Stimulated activated CD8-positive, alpha-beta memory T cell treated with anti-CD3 and anti-CD28 coated beads, Interleukin-12 subunit alpha, Interleukin-12 subunit beta, amount 100 ng/mL, for 24 hours (primary cell): ENCODE measurements around the gene MYO7B.

ENCODE experiments used
- DNase-seq: peaks from one replicate; pipeline ENCODE4 v3.0.0-alpha.2; 2020; ENCODE audit errors: extremely low read depth

The MYO7B gene

DNA sequence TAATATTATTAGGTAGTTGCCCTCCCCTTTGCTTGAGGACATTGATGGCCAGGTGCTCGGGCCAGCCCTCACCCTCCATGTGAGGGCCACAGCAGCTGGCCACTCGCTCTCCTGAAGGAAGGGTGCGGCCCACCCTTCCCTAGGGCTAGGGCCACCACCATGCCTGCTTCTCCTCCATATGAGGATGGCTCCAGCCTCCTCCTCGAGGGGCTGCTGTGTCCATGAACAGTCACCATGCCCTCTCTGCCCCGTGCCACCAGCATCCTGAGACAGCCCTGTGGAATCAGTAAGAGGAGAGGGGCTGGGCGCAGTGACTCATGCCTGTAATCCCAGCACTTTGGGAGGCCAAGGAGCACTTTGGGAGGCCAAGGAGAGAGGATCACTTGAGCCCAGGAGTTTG, 112.8 kb downstream of the MYO7B start:
- DNase-seq: no peak

DNA sequence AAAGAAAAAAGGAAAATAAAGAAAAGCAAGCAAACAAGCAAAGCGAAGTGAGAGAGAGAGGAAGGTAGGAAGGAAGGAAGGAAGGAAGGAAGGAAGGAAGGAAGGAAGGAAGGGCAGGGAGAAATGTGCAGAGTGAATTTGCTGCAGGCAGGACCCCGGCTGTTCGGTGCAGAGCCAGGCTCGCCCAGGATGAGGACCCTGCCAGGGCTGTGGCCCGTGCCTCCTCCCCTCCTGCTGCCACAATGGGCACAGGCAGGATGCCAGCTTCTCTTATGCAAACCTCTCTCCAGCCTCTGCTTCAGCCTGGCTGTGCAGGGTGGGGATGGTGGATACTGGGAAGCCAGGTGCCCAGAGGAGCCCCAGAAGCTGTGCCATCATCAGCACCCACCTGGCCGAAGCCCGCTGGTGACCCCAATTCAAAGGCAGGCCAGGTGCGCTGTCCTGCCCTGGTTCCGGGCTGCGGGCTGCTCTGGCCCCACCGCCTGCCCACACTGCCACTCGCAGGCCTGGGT, 113.7 kb downstream of the MYO7B start:
- DNase-seq: no peak

DNA sequence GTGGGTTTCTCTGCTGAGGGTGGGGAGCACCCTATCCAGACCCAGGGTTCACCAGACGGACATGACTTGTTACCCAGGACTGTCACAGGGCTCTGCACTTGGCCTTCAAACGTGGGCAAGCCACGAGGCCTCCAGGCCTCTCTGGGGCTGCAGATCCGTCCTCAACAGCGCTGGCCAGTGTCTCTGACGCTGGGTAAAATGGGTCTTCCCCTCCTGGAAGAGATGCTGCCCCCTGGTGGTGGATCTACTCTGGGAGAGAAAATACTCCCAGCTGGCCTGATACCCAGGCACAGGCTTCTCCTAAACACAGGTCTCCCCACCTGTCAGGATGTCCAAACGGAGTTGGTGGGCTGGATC, 114.2 kb downstream of the MYO7B start:
- DNase-seq: peak; percentile 60

DNA sequence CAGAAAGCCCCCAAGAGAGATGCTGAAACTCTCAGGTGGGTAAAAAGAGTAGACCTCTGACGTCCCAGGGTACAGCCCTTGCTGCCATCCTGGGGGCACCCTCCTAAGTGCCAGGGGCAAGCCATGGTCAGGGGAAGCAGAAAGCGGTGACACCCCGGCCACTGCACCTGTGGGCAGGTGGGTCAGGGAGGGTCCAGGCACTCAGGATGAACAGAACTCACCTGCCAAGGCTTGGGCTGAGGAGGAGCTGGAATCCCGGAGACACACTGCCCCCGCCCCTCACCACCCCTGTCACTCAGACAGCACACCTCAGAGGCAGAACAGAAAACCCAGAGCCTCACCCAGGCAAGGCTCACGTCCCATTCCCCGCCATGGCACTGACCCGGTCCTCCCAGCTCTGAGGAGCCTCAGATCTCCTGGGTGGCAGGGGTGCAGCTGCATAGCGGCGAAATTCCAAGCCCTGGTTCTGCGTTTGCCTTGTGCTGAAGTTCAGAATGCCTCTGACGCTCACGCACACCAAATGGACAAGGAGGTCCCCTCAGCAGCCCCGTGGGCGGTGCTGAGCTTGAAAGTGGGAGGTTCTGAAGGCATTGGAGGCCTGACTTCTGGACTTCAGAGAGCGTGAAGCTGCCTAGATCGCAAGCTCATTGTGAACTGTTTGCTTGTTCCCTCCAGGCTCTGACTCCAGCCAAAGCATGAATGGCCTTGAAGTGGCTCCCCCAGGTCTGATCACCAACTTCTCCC, 114.7 kb downstream of the MYO7B start:
- DNase-seq: no peak

DNA sequence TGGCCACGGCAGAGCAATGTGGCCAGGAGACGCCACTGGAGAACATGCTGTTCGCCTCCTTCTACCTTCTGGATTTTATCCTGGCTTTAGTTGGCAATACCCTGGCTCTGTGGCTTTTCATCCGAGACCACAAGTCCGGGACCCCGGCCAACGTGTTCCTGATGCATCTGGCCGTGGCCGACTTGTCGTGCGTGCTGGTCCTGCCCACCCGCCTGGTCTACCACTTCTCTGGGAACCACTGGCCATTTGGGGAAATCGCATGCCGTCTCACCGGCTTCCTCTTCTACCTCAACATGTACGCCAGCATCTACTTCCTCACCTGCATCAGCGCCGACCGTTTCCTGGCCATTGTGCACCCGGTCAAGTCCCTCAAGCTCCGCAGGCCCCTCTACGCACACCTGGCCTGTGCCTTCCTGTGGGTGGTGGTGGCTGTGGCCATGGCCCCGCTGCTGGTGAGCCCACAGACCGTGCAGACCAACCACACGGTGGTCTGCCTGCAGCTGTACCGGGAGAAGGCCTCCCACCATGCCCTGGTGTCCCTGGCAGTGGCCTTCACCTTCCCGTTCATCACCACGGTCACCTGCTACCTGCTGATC, 115.4 kb downstream of the MYO7B start:
- DNase-seq: no peak

DNA sequence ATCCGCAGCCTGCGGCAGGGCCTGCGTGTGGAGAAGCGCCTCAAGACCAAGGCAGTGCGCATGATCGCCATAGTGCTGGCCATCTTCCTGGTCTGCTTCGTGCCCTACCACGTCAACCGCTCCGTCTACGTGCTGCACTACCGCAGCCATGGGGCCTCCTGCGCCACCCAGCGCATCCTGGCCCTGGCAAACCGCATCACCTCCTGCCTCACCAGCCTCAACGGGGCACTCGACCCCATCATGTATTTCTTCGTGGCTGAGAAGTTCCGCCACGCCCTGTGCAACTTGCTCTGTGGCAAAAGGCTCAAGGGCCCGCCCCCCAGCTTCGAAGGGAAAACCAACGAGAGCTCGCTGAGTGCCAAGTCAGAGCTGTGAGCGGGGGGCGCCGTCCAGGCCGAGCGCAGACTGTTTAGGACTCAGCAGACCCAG, 115.9 kb downstream of the MYO7B start:
- no peak for DNase-seq

DNA sequence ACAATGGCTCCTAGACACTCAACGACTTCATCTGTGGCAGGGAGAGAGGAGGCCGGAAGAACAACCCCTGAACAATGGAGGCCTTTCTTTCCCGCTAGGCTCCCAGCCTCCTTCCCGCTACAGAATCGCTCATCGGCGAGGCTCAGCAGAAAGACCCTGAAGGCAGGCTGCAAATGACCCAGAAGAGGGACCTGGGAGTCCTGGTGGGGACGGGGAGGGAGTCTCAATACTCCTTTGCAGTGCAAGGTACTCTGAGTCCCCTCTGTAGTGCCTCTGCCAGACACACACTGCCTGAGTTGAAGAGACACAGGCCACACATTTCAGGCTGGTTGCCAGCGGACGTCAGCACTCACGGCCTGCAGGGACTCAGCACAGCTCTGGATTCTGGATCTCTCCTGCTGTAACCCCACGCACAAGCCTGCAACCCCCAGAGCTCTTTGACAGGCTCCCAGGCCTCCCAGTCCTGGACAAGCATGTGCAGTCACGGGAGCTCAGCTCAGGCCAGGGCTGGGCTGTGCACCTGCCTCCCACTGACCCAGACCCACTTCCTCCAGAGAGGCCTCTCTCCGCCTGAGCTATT, 116.6 kb downstream of the MYO7B start:
- no peak for DNase-seq

DNA sequence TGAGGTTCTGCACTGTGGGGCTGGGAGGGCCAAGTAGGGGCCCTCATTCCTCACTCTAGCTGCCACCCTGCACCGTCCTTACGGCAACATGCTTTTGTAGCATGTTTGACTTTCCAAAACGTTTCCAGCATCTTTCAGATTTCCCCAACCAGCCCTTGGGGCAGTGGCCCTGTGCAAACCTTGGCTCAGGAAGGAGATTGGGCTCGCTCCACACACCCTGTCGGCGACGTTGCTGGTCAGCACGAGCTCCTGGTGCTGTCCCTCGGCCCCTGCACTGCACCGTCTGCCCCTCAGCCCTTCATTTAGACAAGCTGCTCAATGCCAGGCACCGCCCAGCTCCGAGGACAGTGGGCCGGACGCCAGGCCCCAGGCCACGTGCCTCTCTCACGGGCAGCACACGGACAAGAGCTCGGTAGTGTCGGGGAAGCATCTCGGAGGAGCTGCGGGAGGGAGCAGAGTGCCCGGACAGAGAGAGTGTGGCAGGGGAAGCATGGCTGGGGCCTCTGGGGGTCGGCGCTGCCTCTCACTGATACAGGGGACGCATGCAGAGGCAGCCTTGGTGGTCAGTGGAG, 117.4 kb downstream of the MYO7B start:
- no peak for DNase-seq

DNA sequence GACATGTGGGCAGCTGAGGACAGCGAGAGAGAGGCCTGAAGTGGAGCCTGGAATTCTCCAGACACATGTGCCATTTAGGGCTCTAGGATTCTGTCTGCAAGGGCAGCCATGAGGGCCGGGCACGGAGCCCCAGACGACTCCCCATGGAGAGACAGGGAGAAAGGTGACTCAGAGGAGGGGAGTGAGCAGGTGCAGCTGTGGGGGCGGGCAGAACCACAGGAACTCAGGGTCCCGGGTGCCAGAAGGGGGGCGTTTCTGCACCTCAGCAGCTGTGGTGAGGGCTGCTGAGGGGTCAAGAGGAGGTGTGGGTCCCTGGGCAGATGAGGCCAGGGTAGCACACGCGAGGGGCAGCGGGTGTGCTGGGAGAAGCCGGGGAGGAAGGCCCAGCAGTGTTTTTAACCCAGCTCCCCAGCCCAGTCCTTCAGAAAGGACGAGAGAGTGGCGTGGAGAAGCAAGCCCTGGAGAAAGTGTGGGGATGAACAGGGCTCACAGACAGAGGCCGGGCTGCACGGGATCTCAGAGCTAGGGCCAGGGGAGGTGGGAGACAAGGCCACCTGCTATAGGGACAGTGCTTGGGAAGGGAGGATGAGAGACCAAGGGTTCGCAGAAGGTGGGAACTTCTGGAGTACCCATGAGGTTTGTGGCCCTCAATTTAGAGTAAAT, 118.1 kb downstream of the MYO7B start:
- DNase-seq: no peak

DNA sequence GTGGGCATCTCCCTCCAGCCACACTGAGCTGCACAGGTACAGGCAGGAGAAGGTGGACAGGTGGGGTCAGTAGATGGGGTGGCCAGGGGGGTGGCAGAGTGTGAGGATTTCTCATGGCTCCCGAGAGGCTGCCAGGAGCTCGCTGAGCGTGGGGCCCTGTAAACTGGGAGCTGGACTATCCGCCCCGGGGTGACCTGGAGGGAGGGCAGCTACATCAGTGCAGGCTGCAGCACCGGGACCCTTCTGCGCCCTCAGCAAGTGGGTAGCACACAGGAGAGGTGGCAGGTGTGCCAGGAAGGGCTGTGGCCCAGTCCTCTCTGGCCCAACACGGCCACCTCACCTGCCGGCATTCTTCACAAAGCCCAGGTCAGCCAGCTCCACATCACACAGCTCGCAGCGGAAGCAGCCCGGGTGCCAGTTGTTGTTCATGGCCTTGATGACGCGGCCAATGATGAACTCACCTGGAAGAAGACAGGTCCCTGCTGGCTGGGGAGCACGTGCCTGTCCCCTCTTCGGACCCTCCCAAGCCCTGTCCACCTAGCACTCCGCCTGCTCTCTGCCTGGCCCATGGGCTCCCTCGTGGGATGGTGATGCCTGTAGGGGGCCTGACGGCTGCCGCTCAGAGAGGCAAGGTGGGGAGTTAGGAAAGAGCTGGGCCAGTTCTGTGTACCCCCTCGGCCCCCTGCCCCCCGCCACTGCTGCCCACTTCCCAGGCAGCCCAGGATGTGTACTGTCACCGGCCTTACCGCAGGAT, 118.8 kb downstream of the MYO7B start:
- no peak for DNase-seq

DNA sequence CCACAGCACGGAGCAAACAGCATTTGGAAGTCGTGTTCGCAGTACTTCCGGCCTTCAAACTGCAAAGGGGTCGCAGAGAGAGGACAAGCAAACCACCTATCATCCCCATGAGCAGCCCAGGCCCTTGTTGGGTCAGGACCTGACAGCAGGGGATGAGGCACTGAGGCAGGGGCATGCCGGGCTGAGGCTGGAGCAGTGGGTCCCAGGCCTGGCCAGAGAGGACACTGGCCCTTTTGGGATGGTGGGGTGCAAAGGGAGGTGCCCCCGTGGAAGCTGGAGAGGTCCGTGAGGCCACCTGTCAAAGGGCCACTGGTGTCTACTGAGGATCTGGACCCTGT, 119.3 kb downstream of the MYO7B start:
- no peak for DNase-seq

DNA sequence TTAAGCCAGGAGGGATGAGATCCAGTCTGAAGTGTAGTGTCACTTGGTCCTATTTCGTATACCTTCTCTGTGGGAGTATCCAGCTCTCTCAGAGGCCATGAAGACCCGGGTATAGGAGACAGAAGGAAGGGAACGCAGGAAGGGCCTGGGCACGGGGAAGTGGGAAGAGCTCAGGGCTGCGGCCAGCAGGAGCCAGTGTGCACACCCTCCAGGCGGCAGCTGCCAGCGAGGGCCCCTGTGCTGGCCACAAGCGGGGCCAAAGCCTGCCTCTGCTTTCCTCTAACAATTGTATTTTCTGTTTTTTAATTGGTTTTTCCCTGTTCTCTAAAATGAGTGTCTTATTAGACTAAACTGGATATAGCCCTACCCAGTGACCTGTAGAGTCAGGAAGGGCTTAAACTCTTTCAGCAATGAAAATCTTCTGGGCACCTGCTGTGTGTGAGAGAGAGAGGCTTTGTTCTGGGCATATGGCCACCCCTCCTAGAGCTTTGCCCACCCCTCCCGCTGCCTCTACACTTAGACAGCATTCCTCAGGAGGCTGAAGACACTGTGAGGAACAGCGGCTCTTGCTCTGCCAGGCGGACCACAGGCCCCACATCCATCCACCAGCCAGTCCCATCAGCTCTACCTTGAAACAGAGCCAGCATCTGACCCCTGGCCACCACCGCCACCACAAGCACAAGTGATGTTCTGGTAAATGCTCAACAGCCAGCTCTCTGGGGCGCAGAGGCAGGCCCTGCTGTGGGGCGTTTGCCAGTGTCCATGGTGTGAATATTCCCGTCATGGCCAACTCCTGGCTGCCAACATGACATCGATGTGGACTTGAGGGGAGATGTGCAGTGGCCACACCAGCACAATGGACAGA, 120.0 kb downstream of the MYO7B start:
- DNase-seq: no peak

DNA sequence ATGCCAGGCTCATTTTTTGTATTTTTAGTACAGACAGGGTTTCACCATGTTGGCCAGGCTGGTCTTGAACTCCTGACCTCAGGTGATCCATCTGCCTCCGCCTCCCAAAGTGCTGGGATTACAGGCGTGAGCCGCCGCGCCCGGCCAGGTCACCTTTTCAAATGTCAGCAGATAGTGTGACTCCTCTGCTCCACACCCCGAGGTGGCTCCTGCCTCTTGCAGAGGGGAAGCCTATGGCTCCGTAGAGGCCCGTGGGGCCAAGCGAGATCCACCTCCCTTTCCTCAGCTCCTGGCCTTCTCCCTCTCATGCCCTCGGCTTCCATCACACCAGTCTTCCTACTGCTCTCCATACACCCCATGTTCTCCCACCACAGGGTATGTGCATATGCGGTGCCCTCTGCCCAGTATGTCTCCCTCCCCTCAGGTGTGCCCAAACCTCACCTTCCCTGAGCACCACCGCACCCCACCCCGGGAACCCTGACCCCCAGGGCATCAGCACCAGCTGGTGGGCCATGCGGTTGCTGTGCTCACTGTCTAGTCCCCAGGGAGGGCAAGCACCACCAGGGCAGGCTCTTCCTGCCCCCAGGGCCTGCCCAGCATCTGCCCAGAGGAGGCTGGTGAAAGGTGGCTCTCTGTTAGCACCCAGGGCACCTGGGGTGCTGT, 121.2 kb downstream of the MYO7B start:
- no peak for DNase-seq

DNA sequence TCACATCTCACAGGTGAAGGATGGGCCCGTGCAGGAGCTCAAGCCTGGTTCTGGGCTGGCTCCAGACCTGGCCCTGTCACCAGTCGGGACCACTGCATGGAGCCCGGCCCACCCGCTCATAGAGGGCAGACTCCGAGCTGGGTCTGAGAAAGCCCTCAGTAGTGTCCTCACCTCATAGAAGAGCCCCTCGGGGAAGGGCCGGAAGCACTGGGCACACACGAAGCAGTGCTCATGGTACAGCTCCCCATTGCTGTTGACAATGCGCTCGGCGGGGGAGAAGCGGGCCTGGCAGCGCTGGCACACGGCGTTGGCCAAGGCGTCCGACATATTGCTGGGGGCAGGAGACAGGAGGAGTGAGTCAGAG, 121.7 kb downstream of the MYO7B start:
- DNase-seq: no peak

DNA sequence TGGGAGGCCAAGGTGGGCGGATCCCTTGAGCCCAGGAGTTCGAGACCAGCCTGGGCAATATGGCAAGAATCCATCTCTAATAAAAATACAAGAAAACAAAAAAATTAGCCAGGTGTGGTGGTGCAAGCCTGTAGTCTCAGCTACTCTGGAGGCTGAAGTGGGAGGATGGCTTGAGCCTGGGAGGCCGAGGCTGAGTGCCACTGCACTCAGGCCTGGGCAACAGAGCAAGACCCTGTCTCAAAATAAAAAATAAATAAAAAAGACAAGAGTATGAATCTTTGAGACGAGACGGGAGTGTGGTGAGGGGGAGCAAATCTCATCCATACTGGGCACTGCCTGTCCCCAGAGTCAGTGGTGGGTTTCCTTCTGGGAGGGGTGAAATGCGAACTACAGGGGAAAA, 122.7 kb downstream of the MYO7B start:
- DNase-seq: no peak

DNA sequence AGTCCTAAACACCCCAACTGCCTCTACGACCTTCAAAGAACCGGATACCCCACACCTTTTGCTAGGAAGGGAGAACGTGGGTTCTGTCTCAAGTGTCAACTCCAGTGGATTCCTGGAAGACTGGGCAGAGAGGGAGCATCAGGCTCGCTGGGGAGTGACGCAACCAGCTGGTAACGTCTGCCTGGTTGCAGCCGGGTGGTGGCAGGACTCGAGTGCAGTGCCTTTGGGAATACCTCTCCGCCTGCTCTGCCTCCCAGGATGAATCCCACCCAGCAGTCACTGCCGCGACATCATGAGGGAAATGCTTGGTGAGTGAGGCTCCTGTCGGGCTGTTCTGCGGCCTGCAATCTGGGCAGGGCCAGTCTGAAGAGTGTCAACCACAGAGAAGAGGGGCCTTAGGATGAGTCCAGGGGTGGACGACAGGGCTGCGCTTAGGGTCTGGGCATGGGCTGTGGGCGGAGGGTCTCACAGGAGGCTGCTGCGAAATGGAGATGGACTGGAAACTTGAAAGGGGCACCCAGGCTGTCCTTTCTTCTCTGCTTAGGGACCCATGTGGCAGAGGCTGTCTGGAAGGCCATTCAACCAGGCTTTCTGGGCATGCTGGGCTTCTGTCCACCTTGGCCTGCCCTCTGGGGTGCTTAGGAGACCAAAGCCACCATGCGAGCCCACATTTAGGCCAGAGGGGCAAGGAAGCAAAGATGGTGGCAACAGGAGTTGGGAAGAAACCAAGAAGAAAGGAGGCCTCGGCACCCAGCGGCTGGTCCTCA, 123.3 kb downstream of the MYO7B start:
- no peak for DNase-seq

DNA sequence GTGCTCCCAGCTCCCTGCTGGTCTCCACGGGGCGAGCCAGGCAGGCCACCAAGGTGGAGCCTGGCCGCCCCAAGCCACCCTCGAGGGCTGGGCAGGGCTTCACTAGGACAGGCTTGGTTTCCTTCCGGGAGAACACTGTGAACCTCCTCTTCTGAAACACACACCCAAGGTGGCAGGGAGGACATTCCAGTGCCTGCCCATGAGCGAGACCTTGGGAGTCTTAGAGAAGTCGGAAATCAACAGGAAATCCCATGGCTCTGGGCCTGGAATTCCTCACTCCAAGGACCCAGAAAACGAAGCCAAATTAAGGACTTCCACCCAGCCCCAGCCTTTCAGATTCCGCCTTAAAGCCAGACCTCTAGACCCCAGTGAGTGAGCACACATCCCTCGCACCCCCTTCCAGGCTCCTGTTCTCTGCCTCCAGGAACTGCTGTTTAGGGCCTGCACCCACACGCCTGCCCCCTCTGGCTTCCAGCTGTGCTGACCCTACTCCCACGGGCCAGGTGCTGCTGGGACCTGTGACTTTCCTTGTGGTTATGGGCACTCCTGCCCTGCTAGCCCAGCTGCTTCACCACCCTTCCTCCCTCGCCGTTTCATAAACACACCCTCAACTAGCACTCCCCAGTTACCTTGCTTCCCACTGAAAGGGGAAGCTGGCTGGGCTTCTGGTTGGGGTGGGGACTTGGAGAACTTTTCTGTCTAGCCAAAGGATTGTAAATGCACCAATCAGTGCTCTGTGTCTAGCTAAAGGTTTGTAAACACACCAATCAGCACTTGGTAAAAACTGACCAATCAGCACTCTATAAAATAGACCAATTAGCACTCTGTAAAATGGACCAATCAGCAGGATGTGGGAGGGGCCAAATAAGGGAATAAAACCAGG, 124.2 kb downstream of the MYO7B start:
- DNase-seq: no peak

DNA sequence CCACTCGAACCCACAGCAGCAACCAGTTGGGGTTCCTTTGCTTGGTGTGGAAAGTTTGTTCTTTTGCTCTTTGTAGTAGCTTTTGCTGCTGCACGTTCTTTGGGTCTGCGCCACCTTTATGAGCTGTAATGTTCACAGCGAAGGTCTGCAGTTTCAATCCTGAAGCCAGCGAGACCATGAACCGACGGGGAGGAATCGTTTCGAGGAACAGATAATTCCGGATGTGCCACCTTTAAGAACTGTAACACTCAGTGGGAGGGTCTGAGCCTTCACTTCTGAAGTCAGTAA, 124.8 kb downstream of the MYO7B start:
- DNase-seq: no peak
